ENCODE results near the gene IRF8.

DNA sequence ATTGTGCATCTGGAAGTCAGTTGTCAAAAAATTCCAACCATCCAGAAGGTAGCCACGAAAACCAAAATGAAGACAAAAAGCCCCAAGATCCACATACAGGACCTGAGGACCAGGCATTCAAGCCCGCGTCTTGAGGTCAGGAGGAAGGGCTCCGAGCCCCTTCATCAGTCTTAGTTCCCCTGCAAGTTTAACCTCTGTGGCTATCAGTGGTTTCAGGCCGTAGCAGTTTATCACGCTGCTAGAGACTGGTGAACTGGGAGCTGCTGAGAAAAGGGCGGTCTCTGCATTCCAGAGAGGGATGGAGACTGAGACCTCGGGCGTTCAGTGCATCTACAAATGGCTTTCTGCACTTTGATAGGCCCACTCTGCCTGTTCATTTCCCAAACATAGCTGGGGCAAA lies 70.6 kb downstream of the IRF8 start:
- no peak for TF ChIP-seq POLR2A (IDR thresholded peaks at IDR 0.05; ENCODE audit: low read length)
- no peak for TF ChIP-seq GATA1 (IDR thresholded peaks at IDR 0.05; ENCODE audit: low read depth, low read length)

All from erythroblast (primary cell).